ENCODE measurements around the gene CRB3. TPM values are rescaled to one million over a fixed set of nuclear protein-coding genes. Genes with fewer than 3 reads are reported as not detected.
A peak's percentile ranks its signal among the peaks of the same experiment; 100 is the strongest.
"Not testable (repeated sequence)": the region's sequence is repeated elsewhere in the genome, so short reads cannot be mapped to it uniquely, and the experiment has no call there.

CRB3 gene
- not detected in 2 replicates for total RNA-seq (2014; rRNA removed)
- polyA plus RNA-seq (2012): not detected

DNA sequence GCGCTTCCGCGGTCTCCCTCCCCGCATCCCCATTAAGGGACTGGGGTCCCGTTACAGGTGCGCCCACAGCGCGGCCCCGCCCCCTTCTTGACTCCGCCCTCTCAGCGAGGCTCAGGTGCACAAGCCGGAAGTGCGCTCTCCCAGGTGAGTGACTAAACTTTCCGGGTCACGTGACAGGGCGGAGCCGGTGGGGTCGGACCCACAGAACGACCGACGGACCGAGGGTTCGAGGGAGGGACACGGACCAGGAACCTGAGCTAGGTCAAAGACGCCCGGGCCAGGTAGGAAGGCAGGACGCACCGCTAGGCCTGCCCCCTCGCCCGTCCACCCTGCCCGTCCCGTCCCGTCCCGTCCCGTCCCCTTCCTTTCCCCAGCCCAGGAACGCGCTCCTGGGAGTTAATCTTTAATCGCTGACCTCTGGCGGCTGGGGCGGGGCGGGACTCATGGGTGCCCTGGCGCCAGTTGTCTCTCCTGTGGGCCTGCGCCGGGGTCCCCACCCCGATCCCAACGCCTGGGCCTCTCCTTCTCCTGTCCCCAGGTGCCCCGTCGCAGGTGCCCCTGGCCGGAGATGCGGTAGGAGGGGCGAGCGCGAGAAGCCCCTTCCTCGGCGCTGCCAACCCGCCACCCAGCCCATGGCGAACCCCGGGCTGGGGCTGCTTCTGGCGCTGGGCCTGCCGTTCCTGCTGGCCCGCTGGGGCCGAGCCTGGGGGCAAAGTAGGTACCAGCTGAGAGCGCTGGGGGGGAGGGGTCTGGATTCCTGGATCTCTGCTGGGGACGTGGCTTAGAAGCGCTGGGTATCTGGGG, at the start of gene CRB3:
Gene CRB3 (plus strand): TSS at position 202 of the 804 bp plus-strand sequence. CDS start 431 bp downstream, at position 633.
- DNase-seq (ENCODE audit: low read depth): no peak

GRCh38 chr19:6414793-6415590, 49.1 kb upstream of the CRB3 start:
- DNase-seq (ENCODE audit: low read depth): no peak

GRCh38 chr19:6415591-6416190, 48.4 kb upstream of the CRB3 start:
- DNase-seq (ENCODE audit: low read depth): no peak

GRCh38 chr19:6416658-6417405, 47.2 kb upstream of the CRB3 start:
- DNase-seq (ENCODE audit: low read depth): no peak

DNA sequence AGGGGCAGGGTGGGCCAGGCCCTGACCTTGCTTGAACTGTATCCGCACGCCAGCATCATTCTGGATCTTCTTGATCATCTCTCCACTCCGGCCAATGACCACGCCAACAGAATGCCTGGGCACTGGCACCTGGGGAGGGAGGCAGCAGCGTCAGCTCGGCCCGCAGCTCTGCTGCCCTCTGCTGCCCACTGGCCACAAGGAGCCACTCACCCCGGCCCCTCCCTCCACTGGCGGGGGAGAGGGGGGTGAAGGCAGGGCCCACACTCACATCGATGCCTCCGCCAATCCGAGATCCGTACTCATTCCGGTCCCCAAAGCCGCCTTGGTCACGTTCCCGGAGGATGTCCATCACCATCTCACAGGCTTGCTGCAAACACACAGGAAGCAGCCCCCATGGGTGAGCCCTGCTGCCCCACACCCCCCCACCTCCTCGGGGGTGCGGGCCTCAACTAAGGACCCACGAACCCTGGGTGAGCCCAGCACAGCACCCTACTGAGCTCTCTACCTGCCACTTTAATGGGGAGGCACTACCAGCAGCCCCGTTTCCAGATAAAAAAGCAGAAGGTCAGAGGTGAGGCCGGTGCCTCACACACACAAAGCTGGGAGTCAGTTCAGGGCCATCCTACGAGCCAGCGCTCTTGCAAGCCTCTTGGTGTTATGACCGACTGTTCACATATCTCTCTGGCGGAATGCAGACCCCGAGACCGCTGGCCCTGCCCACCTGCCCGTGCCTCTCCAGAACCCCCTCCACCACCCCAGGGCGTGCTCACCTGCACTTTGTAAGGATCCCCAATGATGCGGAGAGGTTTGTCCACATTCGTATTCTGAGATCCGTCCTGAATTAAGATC, 46.1 kb upstream of the CRB3 start:
- no peak for DNase-seq (ENCODE audit: low read depth)

- DNase-seq (ENCODE audit: low read depth): no peak
These were observed 45.5 kb upstream of the CRB3 start for GRCh38 chr19:6418562-6418932.

DNA sequence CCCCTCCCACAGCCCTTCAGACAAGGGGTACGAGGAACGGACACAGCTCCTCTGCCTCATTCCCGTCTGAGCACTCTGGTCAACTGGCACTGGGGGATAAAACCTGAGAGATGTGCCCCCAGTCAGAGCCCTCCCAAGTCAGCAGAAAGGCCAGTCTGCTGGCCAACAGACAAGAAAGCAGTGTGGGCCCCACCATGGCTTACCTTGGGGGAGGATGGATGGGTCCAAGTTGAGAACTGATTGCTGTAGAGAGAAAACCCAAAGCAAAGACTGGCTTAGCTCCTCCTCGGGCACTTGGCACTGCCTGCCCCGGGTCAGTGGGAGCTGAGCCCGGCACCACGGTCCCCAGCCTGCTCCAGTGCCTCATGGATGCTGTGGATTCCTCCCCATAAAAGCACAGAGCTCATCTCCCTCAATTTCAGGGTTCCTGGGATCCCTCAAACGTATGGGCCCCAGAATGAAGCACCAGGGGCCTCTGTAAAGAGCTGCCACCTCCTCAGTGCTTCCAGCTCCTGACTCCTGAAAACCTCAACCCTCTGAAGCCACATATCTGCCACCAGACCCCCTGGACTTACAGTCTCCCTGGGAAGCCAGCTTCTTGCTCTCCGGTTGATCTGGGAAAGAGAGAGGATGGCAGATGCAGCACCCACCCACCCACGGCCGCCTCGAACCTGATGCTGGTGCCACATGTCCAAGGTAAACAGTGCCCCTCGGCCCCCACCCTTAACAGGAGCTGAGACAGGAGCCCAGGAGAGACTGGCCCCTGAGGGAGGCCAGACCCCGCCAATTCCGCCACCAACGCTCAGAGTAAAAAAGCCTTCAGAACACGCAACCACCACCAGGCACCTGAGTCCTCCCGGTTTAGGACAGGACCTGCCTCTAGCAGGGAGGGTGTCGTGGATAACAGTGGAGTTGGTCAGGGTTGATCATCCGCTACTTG, 42.7 kb upstream of the CRB3 start:
- DNase-seq (ENCODE audit: low read depth): no peak

GRCh38 chr19:6423499-6424194, 40.4 kb upstream of the CRB3 start:
- peak; percentile 53 for DNase-seq (ENCODE audit: low read depth)

GRCh38 chr19:6424195-6424938, 39.7 kb upstream of the CRB3 start, which contains the start of gene KHSRP:
KHSRP (minus strand) TSS chr19:6424811; CDS start chr19:6424701, 110 bp downstream.
- DNase-seq (ENCODE audit: low read depth): no peak

DNA sequence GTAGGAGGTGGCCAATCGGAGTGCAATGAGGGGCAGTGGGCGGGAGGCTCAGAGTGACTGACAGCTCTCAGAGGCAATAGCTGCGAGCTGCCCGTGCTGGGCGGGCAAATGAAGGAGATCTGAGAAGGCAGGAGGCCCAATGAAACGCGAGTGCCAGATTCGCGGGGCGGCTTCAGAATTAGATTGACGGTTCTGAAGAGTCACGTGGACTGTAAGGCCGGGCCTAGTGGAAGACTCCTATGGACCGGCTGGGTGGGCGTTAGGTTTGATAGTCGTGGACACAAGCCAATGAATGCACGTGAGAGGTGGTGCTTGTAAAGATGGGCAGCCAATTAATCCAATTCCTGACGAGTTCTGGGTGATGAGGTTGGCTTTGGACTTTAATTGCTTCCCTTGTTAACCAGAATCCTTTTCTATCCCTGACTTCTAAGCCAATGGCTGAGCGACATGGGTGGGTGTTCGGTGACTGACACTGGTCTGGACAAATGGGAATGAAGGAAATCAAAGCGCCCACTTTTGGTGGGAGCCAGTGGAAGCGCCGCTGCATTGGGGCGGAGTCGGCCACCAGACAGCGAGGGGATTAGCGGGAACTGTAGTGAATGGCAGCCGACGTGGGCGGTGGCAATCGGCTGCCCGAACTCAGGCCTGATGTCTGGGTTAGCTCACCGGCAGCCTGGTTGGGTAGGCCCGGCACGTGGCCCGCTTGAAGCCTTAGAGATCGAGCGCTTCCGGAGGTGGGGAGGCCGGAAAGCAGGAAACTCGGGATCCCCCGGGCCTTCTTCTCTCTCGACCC, 38.9 kb upstream of the CRB3 start:
- DNase-seq (ENCODE audit: low read depth): peak; percentile 100

DNA sequence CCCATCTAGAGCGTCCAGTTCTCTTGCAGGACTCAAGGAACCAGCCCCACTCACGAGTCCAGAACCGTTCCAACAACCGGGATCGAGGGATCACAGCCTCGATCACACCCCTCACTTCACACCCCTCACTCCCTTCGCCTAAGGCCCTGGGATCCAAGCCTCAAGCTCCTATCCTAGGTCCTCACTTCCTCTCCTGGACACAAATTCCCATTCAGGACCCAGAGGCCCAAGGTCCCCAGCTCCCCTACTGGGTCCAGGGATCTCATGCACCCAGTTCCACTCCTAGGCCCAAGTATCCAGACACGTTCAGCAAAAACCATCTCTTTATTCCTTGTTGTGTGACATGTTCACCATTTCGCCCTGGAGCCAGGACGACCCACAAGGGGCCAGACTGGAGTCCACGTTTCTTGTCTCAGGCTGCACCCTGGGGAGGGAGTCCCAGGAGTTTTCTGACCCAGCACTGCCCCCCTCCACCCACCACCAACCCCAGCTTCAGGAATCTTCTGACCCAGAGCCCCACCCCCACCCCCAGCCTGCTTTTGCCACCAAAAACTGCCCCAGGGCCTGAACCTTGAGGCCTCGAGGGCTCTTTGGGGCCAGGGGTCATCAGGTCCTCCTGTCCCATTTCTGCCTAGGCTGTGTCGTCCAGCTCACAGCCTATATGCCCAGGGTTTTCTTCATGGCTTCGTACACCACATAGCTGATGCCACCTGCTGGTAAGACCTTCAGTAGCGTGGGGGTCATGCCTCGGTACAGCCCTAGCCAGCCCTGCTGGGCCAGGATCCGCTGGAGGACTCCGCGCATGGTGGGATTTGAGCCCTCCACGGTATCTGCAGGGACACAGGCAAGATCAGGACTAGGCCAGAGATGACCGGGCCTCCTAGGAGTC, 38.1 kb upstream of the CRB3 start:
- DNase-seq (ENCODE audit: low read depth): no peak

DNA sequence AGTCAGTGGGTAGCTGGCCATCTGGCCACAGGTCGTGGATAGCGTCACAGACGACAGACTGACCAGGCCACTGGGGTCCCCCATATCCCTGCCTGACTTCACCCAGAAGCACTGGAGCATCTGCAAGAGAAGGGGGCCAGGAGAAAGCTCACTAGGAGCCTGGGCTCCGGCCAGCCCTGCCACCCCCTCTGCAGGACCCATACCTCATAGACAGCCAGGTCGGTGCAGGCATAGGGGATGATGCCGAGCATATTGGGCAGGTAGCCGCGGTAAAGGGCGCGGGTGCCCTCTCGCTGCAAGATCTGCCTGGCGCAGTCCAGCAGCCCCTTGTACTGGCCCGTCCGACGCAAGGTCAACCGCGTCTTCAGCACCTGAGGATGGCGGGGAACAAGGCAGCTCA, 36.9 kb upstream of the CRB3 start:
- no peak for DNase-seq (ENCODE audit: low read depth)

DNA sequence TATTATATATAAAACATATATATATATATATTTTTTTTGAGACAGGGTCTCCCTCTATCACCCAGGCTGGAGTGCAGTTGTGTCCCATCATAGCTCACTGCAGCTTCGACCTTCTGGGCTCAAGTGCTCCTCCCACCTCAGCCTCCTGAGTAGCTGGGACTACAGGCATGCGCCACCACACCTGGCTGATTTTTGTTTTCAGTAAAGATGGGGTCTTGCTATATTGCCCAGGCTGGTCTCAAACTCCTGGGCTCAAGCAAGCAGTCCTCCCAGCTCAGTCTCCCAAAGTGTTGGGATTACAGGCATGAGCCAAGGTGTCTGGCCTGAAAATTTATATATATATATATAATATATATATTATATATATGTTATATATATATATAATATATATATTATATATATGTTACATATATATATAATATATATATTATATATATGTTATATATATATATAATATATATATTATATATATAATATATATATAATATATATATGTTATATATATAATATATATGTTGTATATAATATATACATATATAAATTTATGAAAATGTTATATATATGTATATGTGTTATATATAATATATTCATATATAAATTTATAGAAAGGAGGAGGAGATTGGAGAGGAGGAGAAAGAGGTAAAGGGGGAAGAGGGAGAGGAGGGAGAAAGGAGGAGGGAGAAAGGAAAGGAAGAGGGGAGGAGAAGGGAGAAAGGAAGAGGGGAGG, 35.2 kb upstream of the CRB3 start:
- DNase-seq (ENCODE audit: low read depth): not testable (repeated sequence)

- DNase-seq (ENCODE audit: low read depth): no peak
These were observed 34.5 kb upstream of the CRB3 start for GRCh38 chr19:6429419-6430221.

GRCh38 chr19:6431891-6432290, 32.2 kb upstream of the CRB3 start:
- DNase-seq (ENCODE audit: low read depth): no peak

Measured in LHCN-M2 (cell line).